Cardiac muscle cell (in vitro differentiated cells and primary cell): ENCODE results near the gene LAMP2. TPM values are rescaled to one million over a fixed set of nuclear protein-coding genes. Genes with fewer than 3 reads are reported as not detected.

Experiments
- DNase-seq, 2 donors: peaks; one replicate each; pipeline versions ENCODE4 v3.0.0 to v3.0.0-alpha.2; 2010 to 2017; ENCODE audit warnings: low read depth in 1 of 2, low spot score in 1 of 2
- H3K27ac ChIP-seq: fragments of 200-600 bp; sonication (generic); 2 replicates; pipeline ENCODE4 v1.5.1; 2016
- H3K27me3 ChIP-seq: fragments of 200-600 bp; sonication (generic); 2 replicates; pipeline ENCODE4 v1.6.0; 2016; ENCODE audit warnings: control low read depth
- H3K36me3 ChIP-seq: fragments of 200-600 bp; sonication (generic); 2 replicates; pipeline ENCODE4 v1.5.1; 2016; ENCODE audit warnings: control low read depth
- H3K4me1 ChIP-seq: fragments of 200-600 bp; sonication (generic); 2 replicates; pipeline ENCODE4 v1.8.1; 2017; ENCODE audit warnings: low read depth, mild to moderate bottlenecking, mixed run types
- H3K4me3 ChIP-seq: fragments of 200-600 bp; sonication (generic); 2 replicates; pipeline ENCODE4 v1.5.1; 2016; ENCODE audit warnings: mild to moderate bottlenecking
- H3K9me3 ChIP-seq: fragments of 200-600 bp; sonication (generic); 2 replicates; pipeline ENCODE4 v1.5.1; 2017; ENCODE audit warnings: low read depth, mild to moderate bottlenecking, control low read depth
- CTCF ChIP-seq: IDR thresholded peaks from 2 replicates; pipeline ENCODE4 v1.5.1; 2012; ENCODE audit warnings: low read depth, mild to moderate bottlenecking, low read length
- polyA plus RNA-seq: library from polyadenylated mRNA; unstranded; fragments of >200 nt; fragmentation: Nextera tagmentation; extraction: Ambion mirVana; gene quantifications from 2 replicates; pipeline ENCODE4 v1.2.1, GENCODE V29; 2016
- total RNA-seq: library from RNA; depleted of rRNA; stranded (reverse); fragments of >200 nt; gene quantifications from 2 replicates; pipeline ENCODE4 v1.2.3, GENCODE V29; 2016

The LAMP2 gene
- total and polyA plus RNA-seq, 2 experiments from 2014 or later: 41.7 to 72.0 TPM

- Histone ChIP-seq H3K27me3 (no peaks in the 10 kb centered on the region), H3K4me1 (no peaks in the 10 kb centered on the region), H3K27ac (no peak overlapping the region), H3K36me3 (no peaks in the 10 kb centered on the region), H3K9me3 (no peaks in the 10 kb centered on the region), H3K4me3 (no peak overlapping the region)
- DNase-seq: no peak
- TF ChIP-seq CTCF: no peak
Observed at GRCh38 chrX:120406638-120407037, 62.5 kb downstream of the LAMP2 start.

- no peak overlapping the region for H3K27ac ChIP-seq
- no peak for DNase-seq
- no peak overlapping the region for H3K4me3 ChIP-seq
- no peaks in the 10 kb centered on the region for H3K4me1 ChIP-seq
- H3K27me3 ChIP-seq: no peaks in the 10 kb centered on the region
- H3K36me3 ChIP-seq: no peaks in the 10 kb centered on the region
- no peaks in the 10 kb centered on the region for H3K9me3 ChIP-seq
- no peak for TF ChIP-seq CTCF
Observed at GRCh38 chrX:120402369-120402768, 66.7 kb downstream of the LAMP2 start.

GRCh38 chrX:120401301-120401700 is 67.8 kb downstream of the LAMP2 start:
- H3K4me3 ChIP-seq: no peak overlapping the region
- no peaks in the 10 kb centered on the region for H3K36me3 ChIP-seq
- H3K9me3 ChIP-seq: no peaks in the 10 kb centered on the region
- H3K27me3 ChIP-seq: no peaks in the 10 kb centered on the region
- peak in 1 of 2 donors; percentile 2 for DNase-seq
- H3K27ac ChIP-seq: no peak overlapping the region
- no peaks in the 10 kb centered on the region for H3K4me1 ChIP-seq
- TF ChIP-seq CTCF: no peak

GRCh38 chrX:120380699-120381098 is 88.4 kb downstream of the LAMP2 start:
- Histone ChIP-seq H3K27me3 (no peaks in the 10 kb centered on the region), H3K4me1 (peaks cover 7% of the 10 kb centered on the region), H3K4me3 (no peak overlapping the region), H3K9me3 (no peaks in the 10 kb centered on the region), H3K27ac (no peak overlapping the region), H3K36me3 (no peaks in the 10 kb centered on the region)
- TF ChIP-seq CTCF: peak; percentile 6
- DNase-seq: no peak

- Histone ChIP-seq H3K36me3 (no peaks in the 10 kb centered on the region), H3K27me3 (no peaks in the 10 kb centered on the region), H3K4me3 (no peak overlapping the region), H3K27ac (no peak overlapping the region), H3K4me1 (peaks cover 7% of the 10 kb centered on the region), H3K9me3 (no peaks in the 10 kb centered on the region)
- no peak for DNase-seq
- TF ChIP-seq CTCF: no peak
Observed at GRCh38 chrX:120379937-120380681, 89.0 kb downstream of the LAMP2 start.

- TF ChIP-seq CTCF: no peak
- Histone ChIP-seq H3K36me3 (no peaks in the 10 kb centered on the region), H3K9me3 (no peaks in the 10 kb centered on the region), H3K4me3 (no peak overlapping the region), H3K27ac (no peak overlapping the region), H3K4me1 (peaks cover 7% of the 10 kb centered on the region), H3K27me3 (no peaks in the 10 kb centered on the region)
- DNase-seq: no peak
Observed at GRCh38 chrX:120378570-120378969, 90.5 kb downstream of the LAMP2 start.
